RPMI8226 (cell line): ENCODE results near the gene CAV3.

Source experiments
- DNase-seq: peaks from one replicate; pipeline ENCODE4 v3.0.0-alpha.2; 2015

Gene CAV3

DNA sequence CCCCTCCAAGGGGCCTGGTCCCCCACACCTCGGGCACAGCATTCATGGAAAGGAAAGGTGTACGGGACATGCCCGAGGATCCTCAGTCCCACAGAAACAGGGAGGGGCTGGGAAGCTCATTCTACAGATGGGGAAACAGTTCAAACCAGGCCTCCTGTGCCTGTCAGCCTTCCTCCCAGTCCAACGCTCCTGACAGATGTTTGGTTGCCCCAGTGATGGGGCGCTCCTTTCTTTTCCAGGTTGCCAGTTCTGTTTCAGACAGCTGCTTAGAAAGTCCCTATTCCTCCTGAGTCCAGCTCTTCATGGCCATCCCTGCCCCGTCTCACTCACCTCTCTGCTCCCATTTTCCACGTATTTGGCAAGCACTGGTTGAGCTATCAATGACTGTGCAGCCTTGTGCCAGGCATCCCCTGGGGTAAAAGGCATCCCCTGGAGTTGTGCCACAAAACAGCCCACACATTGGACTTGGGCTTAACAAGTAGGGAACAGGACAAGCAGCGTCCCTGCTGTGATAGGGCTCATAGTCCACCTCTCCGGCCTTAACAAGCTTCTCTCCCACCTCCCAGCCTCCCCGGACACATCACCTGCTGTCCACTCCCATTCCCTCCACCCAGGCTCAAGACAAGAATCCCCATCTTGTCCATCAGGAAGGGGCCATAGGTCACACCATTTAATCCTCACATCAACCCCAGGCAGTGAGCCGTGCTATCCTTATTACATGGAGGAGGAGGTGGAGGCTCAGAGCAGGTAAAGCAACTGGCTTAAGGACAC is 29.2 kb downstream of the CAV3 start:
- DNase-seq, result no peak

DNA sequence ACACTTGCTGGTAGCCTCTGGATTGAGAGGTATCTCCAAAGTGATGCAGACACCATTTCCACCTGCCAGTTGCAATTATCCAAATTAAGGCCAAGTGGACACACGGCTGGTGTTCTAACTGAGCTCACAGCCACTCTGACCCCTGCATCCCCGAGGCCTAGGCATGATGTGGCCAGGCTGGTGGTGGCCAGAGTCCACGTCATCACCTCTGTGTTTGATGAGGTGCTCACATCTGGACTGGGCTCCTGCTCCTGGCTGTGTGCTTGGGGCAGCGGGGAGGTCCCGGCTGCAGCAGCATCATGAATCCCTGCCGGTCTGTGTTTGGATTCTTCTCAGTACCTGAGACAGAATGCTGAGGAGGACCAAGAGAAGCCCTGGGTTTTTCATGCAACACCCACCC is 30.9 kb downstream of the CAV3 start:
- DNase-seq, result no peak

DNA sequence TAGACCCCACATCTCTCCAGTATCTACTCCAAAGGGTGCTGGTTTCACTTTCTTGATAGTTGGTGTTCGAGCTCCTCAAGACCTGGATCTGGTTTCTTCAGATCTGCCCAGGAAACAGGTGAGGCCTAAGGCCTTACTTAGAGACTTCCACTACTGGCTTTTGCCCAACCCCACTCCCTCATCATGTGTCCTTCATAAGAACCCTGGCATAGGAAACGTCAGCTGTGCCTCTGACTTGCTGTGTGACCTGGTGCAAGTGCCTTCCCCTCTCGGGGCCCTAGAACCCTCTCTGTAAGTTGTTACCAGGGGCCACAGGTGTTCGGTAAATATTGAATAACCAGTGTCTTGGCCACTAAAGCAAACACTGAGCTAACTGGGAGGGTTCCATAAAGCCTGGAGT is 31.9 kb downstream of the CAV3 start:
- peak; percentile 55 for DNase-seq

DNA sequence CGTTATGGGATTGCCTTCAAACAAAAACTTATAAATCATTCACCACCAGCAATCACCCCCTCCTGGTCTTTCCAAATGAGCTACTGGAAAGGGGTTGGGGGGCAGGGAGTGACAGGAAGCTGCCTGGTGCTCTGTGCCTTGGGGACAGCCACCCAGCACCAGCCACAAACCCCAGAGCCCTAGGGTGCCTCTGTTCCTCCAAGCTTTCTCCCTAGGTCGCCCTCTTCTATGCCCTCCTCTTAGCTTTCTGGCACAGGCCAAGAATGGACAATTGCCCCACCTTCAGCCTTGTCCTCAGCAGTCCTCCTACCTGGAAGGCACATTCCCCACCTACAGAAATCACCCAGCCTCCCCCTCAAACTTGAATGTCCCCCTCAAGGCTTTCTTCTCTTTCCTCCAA is 32.5 kb downstream of the CAV3 start:
- DNase-seq, result no peak

DNA sequence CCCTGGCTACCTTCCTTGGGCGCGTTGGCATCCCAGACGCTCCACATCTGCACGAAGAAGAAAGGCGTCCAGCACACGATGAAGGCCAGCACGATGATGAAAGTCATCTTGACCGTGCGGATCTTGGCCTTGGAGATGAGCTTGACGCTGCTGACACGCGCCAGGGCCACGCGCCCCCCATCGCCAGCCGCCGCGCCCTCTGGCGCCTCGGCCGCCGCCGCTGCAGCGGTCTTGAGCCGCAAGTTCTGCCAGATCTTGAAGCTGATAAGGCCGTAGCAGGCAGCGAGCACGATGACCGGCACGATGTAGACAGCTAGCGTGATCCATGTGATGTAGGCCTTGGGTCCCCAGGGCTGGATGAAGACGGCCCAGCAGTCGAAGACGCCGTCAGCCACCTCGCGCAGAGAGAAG is 33.7 kb downstream of the CAV3 start:
- DNase-seq, result no peak

DNA sequence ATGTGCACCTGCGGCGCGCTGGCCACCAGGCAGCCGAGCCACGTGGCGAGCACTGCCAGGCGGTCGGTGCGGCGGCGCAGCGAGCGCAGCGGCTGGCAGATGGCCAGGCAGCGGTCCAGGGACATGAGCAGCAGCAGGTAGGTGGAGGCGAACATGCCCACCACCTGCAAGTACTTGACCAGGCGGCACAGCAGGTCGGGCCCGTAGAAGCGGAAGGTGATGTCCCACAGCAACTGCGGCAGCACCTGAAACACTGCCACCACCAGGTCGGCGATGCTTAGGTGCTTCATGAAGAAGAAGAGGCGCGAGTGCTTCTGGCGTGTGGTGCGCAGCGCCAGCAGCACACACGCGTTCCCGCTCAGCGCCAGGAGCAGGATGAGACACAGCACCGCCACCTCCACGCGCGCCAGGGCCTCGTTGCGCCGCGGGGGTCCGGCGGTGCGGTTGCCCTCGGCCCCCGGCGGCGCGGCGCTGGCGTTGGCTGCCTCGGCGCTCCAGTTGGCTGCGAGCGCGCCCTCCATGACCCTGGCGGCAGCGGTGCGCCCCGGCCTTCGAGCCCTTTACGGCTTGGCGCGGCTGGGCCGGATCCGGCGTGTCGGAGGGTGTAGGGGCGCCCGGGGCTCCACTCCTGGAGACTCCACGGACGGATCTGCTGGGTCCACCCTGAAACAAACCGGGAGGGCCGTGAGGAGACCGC is 34.2 kb downstream of the CAV3 start:
- DNase-seq, result peak; percentile 74

DNA sequence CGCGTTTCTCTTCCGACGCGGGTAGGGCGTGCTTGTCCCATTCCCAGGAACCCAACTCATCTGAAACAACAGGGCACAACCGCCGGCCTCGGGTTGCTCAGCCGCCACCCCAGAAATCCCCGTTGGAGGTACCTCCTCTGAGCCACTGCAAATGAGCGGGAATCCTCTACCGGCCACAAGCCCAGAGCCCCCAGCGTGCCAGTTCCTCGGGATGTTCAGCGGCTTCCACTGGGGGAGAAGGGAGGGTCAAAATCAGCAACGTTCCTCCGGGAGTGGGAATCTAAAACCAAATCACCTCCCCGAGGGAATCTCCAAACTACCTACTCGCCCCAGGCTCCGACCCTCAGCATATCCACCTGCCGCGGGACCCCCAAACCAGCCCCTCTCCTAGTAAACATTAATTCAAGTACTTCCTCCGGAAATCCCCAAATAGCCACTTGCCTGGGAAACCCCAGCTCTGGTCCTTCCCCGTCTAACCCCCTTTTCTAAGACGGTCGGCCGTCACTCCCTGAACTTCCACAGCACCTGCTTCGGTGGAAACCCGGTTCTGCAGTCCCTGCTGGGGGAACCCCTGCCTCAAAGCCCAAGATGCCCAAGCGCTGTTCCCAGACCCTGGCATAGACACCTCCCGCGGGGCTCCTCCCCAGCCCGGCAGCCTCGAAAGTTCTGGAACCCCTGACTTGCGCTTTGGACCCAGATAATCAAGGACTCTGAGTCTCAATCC is 34.9 kb downstream of the CAV3 start:
- DNase-seq, result no peak

DNA sequence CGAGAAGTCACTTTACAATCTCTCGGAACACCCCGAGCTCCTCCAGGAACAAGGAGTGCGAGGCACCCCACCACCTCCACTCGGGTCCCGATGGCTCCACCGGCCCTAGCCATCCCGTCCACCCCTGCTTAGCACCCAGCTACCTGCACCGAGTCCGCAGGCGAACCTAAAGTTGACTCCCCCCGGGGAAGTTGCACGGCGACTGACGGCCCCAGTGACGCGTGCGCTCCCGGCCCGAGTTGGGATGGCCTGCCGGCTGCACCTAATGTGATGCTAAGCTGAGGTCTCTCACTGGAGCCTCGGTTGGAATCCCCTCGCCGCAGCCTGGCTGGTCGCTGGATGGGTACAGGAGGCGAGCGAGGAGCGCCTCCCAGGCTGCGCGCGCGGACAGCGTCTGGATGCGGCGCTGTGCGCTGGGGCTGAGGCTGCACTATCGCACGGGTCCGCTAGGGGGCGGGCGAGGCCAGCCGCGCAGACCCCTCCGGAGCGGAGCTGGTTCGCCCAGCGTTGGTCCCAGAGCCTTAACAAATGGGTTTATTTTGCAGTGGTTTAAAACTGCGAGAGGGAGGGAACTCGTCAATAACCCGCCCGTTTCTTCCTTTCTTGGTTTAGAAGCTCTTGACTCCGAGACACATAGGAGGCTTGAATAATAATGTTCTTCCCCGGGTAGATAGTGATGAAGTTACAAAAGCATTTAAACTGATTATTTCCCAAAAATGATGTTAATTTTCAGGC is 35.7 kb downstream of the CAV3 start, which contains the start of gene OXTR:
TSS of gene OXTR (minus strand) at position 526 of the 735 bp plus-strand sequence. CDS start 1,426 bp downstream, outside the sequence.
- DNase-seq, result peak; percentile 76

DNA sequence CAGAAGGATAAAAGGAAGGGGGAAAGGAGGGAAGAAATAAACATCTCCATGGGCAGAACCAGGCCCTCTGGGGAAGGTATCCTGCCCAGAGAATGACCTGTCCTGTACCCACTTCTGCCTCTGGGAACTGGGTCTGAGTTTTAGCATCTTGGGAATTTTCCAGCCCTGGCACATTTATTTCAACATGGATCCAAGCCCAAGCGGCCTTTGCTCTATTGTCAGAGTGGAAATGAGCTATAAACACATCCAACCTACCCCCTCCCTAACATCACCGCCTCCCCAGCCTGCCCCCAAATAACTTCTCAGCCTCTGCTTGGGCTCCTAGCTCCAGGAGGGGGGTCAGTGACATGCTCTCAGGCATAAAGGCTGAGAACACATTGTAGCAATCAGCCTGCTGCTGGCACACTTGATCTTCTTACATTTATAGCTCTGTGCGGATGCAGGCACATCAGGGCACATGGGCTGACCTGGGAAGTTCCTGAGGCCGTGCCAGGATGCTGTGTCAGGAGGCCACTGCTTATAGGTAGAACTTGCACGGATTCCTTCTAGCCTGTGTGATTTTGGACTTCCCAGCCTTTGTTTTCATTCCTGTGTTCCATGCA is 40.4 kb downstream of the CAV3 start:
- no peak for DNase-seq

DNA sequence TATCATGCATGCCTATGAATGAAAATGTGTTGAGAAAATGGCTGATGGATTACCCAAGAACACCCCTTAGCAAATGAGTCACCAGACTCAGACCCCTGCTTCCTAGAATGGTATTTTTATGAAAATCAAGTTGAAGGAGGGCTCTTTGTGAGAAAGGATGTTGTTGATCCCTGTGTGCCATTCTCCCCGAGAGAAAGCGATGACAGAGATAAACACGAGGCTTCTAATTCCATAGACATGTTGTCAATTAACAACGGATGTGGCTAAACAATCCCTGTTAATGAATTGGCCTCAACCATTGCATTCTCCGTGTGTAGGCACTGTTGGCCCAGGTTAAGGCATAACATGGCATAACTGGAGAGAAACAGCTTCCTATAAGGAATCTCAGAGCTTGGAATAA is 41.6 kb downstream of the CAV3 start:
- no peak for DNase-seq

DNA sequence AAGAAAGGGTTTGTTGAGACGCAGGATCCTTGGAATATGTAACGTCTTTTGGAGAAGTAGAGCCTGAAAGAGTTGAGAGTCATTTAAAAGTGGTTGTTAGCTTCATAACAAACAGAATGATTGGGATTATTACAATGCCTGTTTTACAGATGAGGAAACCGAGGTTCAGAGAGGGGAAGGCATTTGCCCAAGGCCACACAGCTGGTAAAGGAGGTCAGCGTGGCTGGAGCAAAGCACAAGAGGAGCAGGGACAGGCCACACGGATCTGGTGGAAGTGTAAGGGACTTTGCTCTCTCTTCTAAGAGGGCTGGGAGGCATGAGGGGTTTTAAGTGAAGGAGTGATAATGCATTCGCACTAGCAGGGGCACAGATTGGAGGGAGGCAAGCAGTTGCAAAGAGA is 42.0 kb downstream of the CAV3 start:
- no peak for DNase-seq

DNA sequence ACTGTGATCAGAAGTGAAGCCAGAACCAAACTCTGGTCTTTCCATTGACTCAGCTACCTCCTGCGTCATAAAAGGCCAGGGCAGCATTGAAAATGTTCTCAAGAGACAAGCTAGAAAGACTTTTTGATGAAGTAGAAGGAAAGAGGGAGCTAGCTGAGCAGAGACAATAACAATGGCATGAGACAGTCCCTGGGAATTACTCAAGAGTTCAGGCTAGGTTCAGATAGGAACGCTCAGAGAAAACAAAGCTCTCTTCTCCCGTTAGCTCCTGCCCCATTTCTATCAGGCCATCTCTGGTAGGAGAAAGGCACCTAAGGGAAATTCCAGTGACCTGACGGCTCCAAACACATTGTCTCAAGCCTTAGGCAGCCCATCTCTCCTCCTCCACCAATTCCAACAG is 42.8 kb downstream of the CAV3 start:
- no peak for DNase-seq

DNA sequence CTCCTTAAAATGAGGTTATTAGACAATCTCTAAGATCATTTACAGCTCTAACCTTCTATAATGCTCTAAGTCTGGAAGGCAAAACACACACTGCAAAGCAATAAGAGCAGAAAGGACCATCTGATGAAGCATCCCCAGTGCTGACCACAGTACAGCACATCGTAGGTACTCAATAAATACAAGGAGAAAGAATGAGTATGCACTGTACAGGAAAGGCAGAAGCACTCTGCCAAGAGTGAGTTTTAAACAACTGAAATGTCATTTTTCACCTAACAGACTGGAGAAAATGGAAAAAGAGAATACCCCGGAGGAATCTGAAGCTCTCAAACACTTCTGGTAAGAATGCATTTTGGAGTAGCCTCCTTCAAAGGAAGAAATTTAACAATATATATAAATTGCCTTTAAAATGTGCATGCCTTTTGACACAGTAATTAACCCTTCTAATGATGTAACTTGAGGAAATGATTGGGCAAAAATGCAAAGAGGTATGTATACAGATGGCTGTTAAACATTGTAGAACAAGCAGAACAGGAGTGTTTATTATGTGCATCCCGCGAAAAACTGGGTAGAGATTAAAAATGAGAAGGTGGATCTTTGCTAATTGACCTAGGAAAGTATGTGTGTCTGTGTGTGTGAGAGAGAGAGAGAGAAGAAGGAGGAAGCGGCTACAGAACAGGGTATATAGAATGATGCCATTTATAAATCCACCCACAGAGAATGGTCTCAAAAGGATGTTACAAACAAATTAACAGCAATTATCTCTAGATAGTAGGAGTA is 43.8 kb downstream of the CAV3 start:
- no peak for DNase-seq

DNA sequence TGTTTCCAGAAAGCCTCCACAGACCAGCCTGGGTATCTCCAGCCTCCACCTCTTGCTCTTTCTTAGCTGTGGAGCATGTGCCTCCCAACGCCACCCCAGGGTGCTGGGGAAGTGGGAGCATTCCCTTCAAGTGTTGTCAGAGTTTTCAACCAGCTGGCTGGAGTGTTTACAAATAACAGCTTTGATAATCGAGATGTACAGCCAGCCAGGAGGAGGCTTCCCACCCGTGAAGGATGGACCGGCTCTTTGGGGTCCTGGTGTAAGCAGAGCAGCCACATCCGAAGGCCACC is 44.3 kb downstream of the CAV3 start:
- no peak for DNase-seq

DNA sequence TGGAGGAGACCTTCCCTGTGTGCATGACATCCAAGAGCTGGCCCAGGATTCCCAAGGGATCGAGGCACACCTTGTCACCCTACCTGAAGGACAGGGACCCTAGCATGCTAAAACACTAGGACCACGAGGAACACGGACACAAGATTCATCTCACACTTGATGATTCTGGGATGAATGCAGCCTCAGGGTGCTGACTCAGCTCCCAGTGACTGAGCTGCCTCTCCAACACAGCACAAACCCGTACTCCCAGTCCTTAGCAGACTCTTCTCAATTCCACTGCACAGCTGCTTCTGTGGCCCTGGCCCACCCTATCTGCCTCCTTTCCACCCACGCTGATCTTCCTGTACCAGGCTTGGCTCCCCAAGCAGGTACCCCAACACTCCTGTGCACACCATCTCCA is 44.9 kb downstream of the CAV3 start:
- DNase-seq, result no peak

DNA sequence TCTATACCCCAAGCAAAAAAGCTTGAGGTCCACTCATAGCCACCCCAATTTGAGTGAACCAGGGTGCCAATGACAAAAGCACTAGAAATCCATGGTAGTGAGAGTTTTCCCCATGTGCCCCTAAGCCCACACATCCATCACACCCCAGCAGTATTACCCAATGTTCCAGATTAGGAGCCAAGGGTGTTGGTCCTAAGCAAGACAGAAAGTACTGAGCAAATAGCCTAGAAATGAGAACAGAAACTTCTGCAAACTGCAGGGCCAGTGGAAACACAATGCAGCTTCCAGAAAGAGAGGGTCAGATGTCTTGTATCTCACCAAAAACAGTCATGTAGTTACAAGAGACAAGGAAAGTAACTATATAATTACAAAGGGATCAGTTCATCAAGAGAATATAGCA is 46.7 kb downstream of the CAV3 start:
- DNase-seq, result no peak

DNA sequence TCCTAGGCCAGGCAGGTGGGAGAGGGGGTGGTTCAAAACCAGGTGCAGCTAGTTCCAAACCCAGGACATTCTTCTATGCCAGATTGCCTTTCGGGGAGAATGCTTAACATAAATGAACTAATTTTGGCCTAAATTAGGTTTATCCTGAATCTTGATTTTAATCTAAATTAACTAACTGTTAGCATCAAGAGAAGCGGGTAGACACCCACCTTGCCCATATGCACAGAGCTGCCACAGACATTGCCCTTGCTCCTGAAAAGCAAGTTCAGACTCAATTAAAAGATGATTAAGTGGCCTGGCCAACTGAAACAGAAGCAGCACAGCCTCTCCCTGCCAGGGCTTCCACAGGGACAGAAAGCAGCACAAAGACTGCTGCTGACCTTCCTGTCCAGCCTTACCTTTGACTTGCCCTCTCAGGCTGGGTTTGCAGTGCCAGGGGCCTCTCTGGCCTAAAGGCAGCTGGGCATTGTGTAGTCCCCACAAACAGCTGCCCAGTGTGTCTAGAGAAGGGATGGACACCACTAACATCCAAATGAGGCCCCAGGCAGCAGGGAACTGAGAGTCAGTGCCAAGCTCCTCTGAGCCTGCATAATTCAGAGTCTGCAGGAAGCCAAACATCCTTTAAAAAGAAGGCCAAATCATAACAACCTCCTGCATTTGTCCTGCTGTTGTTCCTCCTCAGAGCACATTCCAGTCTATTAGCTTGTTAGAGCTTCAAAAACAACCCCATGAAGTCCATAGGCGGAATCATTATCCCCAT is 51.3 kb downstream of the CAV3 start:
- no peak for DNase-seq

DNA sequence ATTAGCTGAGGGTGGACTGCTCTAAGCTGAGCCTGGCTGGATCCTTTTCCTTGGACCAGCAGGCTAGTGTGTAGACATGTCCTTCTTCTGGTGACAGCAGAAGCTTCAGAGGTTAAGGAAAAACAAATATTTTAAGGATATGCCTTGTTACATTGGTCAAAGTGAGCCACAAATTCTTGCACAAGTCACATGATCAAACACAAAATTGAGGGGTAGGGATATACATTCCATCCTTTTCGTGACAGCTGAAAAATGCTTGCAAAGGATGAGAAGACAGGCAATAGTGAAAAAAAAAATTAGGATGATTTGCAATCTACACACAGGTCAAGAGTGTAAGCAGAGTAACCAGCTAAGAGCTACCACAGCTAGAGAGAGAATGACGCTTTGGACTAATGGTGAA is 56.9 kb downstream of the CAV3 start:
- DNase-seq, result no peak

DNA sequence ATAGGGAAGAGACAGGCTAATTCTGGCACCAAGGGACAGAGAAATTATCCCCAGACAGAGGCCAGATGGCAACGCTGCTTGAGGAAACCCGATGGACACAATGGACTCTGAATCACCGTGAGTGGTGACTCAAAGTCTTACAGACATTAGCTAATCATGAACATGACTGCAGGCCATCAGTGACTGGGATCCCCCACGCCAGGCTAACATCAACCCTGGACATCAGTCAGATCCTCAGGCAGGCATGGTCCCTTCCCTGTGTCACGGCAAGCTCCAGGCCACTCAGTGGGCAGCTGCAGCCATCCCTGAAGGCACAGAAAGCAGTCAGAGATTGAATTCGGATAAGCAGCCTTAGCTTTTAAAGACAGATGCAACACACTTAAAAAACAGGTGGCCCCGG is 59.6 kb downstream of the CAV3 start:
- no peak for DNase-seq

DNA sequence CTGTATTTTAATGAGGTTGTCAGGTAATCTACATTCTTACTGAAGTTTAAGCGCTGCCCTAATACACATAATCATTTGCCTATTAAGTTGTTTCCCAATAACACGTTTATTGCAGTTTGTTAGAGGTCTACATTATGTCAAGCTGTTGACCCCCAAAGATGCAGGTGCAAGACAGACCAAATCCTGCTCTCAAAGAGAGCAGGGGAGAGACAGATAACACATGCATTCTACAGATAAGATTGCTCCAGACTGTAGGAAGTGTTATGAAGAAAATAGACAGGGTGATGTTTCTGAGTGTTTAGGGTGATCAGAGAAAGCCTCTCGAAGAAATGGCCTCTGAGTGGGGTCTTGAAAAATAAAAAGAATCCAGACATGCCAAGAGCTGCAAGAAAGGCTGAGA is 60.6 kb downstream of the CAV3 start:
- no peak for DNase-seq
